Measurements from ENCODE around the gene ATL1.

GRCh38 chr14:50620341-50620740 is 60.4 kb downstream of the ATL1 start:
- no peak for TF ChIP-seq CTCF (IDR thresholded peaks at IDR 0.05; ENCODE audit: control extremely low read depth in 1 of 3, insufficient read depth in 1 of 3, low read depth in 1 of 3, low read length in 3 of 3)
- TF ChIP-seq ATF3 (IDR thresholded peaks at IDR 0.05; ENCODE audit: insufficient read depth, low read depth, low read length), result no peak
- TF ChIP-seq EZH2 (IDR thresholded peaks at IDR 0.05; ENCODE audit: low read depth, low read length, severe bottlenecking), result no peak
- TF ChIP-seq POLR2A (IDR thresholded peaks at IDR 0.05; ENCODE audit: control extremely low read depth in 1 of 2, low read depth in 2 of 2, low read length in 2 of 2), result no peak
- no peak for TF ChIP-seq TAF7 (optimal IDR thresholded peaks at IDR 0.05; ENCODE audit: borderline replicate concordance, low read depth, low read length)
- no peak for TF ChIP-seq USF2 (IDR thresholded peaks at IDR 0.05; ENCODE audit: low read length)
- TF ChIP-seq POLR2AphosphoS5 (IDR thresholded peaks at IDR 0.05; ENCODE audit: low read depth, low read length), result no peak
- TF ChIP-seq RXRA (IDR thresholded peaks at IDR 0.05; ENCODE audit: insufficient read depth, low read depth, low read length), result no peak
- no peak for TF ChIP-seq TAF1 (IDR thresholded peaks at IDR 0.05; ENCODE audit: low read depth, low read length)
- no peak for TF ChIP-seq JUND (IDR thresholded peaks at IDR 0.05; ENCODE audit: low read length)
- no peak for TF ChIP-seq CREB1 (IDR thresholded peaks at IDR 0.05)

Data from H1 (cell line).